ENCODE data around the gene RSPH6A.

- TF ChIP-seq POLR2A (IDR thresholded peaks at IDR 0.05; ENCODE audit: low read depth, low read length), result no peak
- no peak for TF ChIP-seq TAF1 (IDR thresholded peaks at IDR 0.05; ENCODE audit: borderline replicate concordance, low read depth, low read length)
- no peak for TF ChIP-seq POLR2AphosphoS5 (IDR thresholded peaks at IDR 0.05; ENCODE audit: low read depth, low read length)
Observed at GRCh38 chr19:45765702-45766295, 49.3 kb downstream of the RSPH6A start.

Data from GM12892 (cell line).